ENCODE results near the gene KLHL3.

Gene KLHL3

GRCh38 chr5:137641148-137641547 is 94.7 kb downstream of the KLHL3 start:
- H3K4me1 ChIP-seq: no peaks in the 10 kb centered on the region
- no peaks in the 10 kb centered on the region for H3K9me3 ChIP-seq
- in situ Hi-C loops (cut with MboI; ENCODE audit: low sequenced_read_pairs): loop anchor here (25.0 kb wide), 1 partner anchor 421 kb away; no protein-coding TSS in a partner anchor
- H3K36me3 ChIP-seq (replicated peaks): no peaks in the 10 kb centered on the region
- H3K4me3 ChIP-seq: no peak overlapping the region
- H3K27me3 ChIP-seq (ENCODE audit: low read depth): no peaks in the 10 kb centered on the region
- no peak for DNase-seq (ENCODE audit: low spot score in 2 of 2)

GRCh38 chr5:137639645-137640044 is 96.2 kb downstream of the KLHL3 start:
- in situ Hi-C loops (cut with MboI; ENCODE audit: low sequenced_read_pairs): loop anchor here (25.0 kb wide), 1 partner anchor 423 kb away; no protein-coding TSS in a partner anchor
- no peak for DNase-seq (ENCODE audit: low spot score in 2 of 2)
- Histone ChIP-seq H3K4me1 (peaks cover 10% of the 10 kb centered on the region; the same call in 1 of the 2 replicates), H3K36me3 (replicated peaks) (no peaks in the 10 kb centered on the region), H3K27me3 (ENCODE audit: low read depth) (no peaks in the 10 kb centered on the region), H3K4me3 (no peak overlapping the region), H3K9me3 (no peaks in the 10 kb centered on the region)

DNA sequence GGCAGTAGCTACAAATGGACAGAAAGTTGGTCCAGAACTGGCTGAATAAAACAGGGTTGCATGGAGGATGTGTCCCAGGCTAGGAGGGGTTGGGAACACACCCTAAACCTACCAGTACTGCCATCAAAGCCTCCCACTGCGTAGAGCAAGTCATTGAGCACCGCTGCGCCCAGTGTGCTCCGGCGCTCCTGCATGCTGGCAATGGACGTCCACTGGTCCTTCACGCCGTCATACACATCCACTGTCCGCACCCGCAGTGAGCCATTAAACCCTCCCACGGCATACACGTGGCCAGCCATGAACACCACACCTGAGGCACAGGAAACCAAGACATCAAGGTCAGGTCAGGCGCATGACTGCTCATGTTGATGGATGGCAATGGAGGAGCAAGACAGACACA is 97.0 kb downstream of the KLHL3 start:
- Histone ChIP-seq H3K4me3 (no peak overlapping the region), H3K9me3 (no peaks in the 10 kb centered on the region), H3K36me3 (replicated peaks) (no peaks in the 10 kb centered on the region), H3K27me3 (ENCODE audit: low read depth) (no peaks in the 10 kb centered on the region), H3K4me1 (peaks cover 10% of the 10 kb centered on the region; the same call in 1 of the 2 replicates)
- in situ Hi-C loops (cut with MboI; ENCODE audit: low sequenced_read_pairs): loop anchor here (25.0 kb wide), 1 partner anchor 423 kb away; no protein-coding TSS in a partner anchor
- no peak for DNase-seq (ENCODE audit: low spot score in 2 of 2)

- no peak for DNase-seq (ENCODE audit: low spot score in 2 of 2)
- no peaks in the 10 kb centered on the region for H3K36me3 ChIP-seq (replicated peaks)
- H3K4me3 ChIP-seq: no peak overlapping the region
- H3K9me3 ChIP-seq: no peaks in the 10 kb centered on the region
- peaks cover 10% of the 10 kb centered on the region; the same call in 1 of the 2 replicates for H3K4me1 ChIP-seq
- in situ Hi-C loops (cut with MboI; ENCODE audit: low sequenced_read_pairs): loop anchor here (25.0 kb wide), 1 partner anchor 425 kb away; no protein-coding TSS in a partner anchor
- no peaks in the 10 kb centered on the region for H3K27me3 ChIP-seq (ENCODE audit: low read depth)
These were observed 98.8 kb downstream of the KLHL3 start for GRCh38 chr5:137636830-137637714.

DNA sequence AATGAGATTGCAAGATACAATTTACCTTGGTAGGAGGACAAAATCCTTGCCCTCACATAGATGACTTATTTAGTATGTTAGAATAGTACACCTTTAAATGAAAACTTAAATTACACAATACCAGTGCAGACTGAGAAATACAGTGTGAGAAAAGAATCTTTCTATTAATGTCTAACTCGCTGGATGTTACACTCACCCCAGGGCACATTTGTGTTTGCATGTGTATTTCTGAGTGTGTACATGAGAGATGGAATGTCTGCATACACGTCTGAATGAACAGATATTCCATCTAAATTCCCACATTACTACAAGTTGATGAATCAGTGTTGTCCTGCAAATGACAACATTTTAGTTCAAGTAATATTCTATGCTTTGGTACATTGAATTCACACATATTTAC is 99.8 kb downstream of the KLHL3 start:
- in situ Hi-C loops (cut with MboI; ENCODE audit: low sequenced_read_pairs): loop anchor here (25.0 kb wide), 1 partner anchor 426 kb away; no protein-coding TSS in a partner anchor

GRCh38 chr5:137635521-137635921 is 100.4 kb downstream of the KLHL3 start:
- H3K27me3 ChIP-seq (ENCODE audit: low read depth): no peaks in the 10 kb centered on the region
- H3K9me3 ChIP-seq: no peaks in the 10 kb centered on the region
- in situ Hi-C loops (cut with MboI; ENCODE audit: low sequenced_read_pairs): loop anchor here (25.0 kb wide), 1 partner anchor 427 kb away; no protein-coding TSS in a partner anchor
- H3K4me1 ChIP-seq: peaks cover 10% of the 10 kb centered on the region; the same call in 1 of the 2 replicates
- DNase-seq (ENCODE audit: low spot score in 2 of 2): peak in 1 of 2 experiments; percentile 20
- no peak overlapping the region for H3K4me3 ChIP-seq
- no peaks in the 10 kb centered on the region for H3K36me3 ChIP-seq (replicated peaks)

More for the DNA sequence above, 99.8 kb downstream of the KLHL3 start:
- Histone ChIP-seq H3K36me3 (replicated peaks) (no peaks in the 10 kb centered on the region), H3K4me3 (no peak overlapping the region), H3K27me3 (ENCODE audit: low read depth) (no peaks in the 10 kb centered on the region), H3K9me3 (no peaks in the 10 kb centered on the region), H3K4me1 (peaks cover 10% of the 10 kb centered on the region; the same call in 1 of the 2 replicates)
- DNase-seq (ENCODE audit: low spot score in 2 of 2): no peak

DNA sequence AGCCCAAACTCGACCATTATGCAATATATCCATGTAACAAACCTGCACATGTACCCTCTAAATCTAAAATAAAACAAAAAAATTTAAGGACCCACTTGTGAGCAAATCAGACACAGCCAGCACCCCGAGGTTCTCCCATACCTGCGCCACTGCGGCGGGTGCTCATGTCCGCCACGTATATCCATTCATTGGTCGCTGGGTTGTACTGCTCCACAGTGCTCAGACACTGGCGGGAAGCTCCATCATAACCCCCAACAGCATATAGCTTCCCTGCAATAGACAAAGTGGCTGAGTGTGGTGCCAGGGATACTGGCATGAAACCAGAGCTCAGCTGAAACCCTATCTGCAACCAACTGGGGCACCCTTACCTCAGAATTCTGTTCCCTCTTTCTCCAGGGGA is 102.0 kb downstream of the KLHL3 start:
- H3K4me1 ChIP-seq: peaks cover 10% of the 10 kb centered on the region; the same call in 1 of the 2 replicates
- no peaks in the 10 kb centered on the region for H3K9me3 ChIP-seq
- no peak for DNase-seq (ENCODE audit: low spot score in 2 of 2)
- no peaks in the 10 kb centered on the region for H3K36me3 ChIP-seq (replicated peaks)
- in situ Hi-C loops (cut with MboI; ENCODE audit: low sequenced_read_pairs): loop anchor here (25.0 kb wide), 1 partner anchor 428 kb away; no protein-coding TSS in a partner anchor
- H3K27me3 ChIP-seq (ENCODE audit: low read depth): no peaks in the 10 kb centered on the region
- no peak overlapping the region for H3K4me3 ChIP-seq

- no peak for DNase-seq (ENCODE audit: low spot score in 2 of 2)
- H3K4me1 ChIP-seq: peaks cover 10% of the 10 kb centered on the region; the same call in 1 of the 2 replicates
- H3K9me3 ChIP-seq: no peaks in the 10 kb centered on the region
- H3K4me3 ChIP-seq: no peak overlapping the region
- in situ Hi-C loops (cut with MboI; ENCODE audit: low sequenced_read_pairs): loop anchor here (25.0 kb wide), 1 partner anchor 430 kb away; no protein-coding TSS in a partner anchor
- H3K36me3 ChIP-seq (replicated peaks): no peaks in the 10 kb centered on the region
- H3K27me3 ChIP-seq (ENCODE audit: low read depth): no peaks in the 10 kb centered on the region
These were observed 103.2 kb downstream of the KLHL3 start for GRCh38 chr5:137632716-137633115.

DNA sequence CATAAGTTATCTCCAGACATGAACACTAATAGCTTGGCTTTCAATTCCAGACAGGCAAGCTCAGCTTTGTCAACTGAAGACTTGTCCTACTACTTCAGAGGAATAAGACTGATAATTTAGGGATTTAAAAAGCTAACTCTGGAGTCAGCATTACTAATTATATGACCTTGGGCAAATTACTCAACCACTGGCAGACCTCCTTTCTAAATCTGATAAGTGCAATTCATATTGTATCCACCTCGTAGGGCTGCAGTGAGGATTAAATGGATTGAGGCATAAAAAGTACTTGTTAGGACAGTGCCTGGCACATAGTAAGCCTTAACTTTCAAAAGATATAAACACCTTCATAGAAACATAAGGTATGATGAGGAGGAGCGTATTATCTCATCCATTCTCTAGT is 104.4 kb downstream of the KLHL3 start:
- peaks cover 10% of the 10 kb centered on the region; the same call in 1 of the 2 replicates for H3K4me1 ChIP-seq
- in situ Hi-C loops (cut with MboI; ENCODE audit: low sequenced_read_pairs): loop anchor here (25.0 kb wide), 1 partner anchor 431 kb away; no protein-coding TSS in a partner anchor

GRCh38 chr5:137630972-137631370 is 104.9 kb downstream of the KLHL3 start:
- H3K36me3 ChIP-seq (replicated peaks): no peaks in the 10 kb centered on the region
- no peak overlapping the region for H3K4me3 ChIP-seq
- no peaks in the 10 kb centered on the region for H3K9me3 ChIP-seq
- H3K4me1 ChIP-seq: peaks cover 9% of the 10 kb centered on the region; the same call in 1 of the 2 replicates
- in situ Hi-C loops (cut with MboI; ENCODE audit: low sequenced_read_pairs): loop anchor here (25.0 kb wide), 1 partner anchor 431 kb away; no protein-coding TSS in a partner anchor
- no peak for DNase-seq (ENCODE audit: low spot score in 2 of 2)
- H3K27me3 ChIP-seq (ENCODE audit: low read depth): no peaks in the 10 kb centered on the region

More for the DNA sequence above, 104.4 kb downstream of the KLHL3 start:
- Histone ChIP-seq H3K27me3 (ENCODE audit: low read depth) (no peaks in the 10 kb centered on the region), H3K9me3 (no peaks in the 10 kb centered on the region), H3K4me3 (no peak overlapping the region), H3K36me3 (replicated peaks) (no peaks in the 10 kb centered on the region)
- no peak for DNase-seq (ENCODE audit: low spot score in 2 of 2)

DNA sequence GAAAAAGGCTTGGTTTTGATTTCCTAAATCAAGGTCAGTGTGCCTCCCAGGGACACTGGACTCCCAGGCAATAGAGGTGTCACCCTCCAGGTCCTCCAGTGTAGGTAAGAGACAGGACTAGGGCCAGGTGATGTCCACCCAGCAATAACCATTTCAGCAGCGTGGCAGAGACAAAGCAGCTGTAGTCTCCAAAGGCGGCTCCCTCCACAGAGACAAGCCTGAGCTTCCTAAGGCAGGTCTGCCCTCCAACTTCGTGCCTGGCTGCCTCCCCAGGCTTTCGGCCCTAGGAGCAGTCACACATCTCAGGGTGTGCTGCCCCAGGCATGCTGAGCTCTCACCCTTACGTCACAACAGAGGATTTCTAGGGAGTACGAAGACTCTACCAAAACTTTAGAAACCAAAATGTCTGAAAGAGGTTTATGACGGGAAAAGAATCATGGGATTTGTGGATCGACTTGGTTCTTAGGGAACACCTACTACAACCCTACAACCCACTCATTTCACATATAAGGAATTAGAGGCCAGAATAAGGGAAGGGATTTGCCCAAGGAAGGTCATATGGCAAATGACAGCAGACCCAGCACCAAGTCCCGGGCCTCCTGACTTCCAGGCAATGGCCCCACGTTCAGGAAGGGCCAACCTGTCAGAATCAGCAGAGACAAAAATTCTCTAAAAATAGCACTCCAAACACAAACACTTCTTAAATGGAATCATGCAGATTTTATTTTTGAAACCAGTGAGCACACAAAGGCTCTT is 105.5 kb downstream of the KLHL3 start:
- DNase-seq (ENCODE audit: low spot score in 2 of 2): no peak
- H3K9me3 ChIP-seq: no peaks in the 10 kb centered on the region
- in situ Hi-C loops (cut with MboI; ENCODE audit: low sequenced_read_pairs): loop anchor here (25.0 kb wide), 1 partner anchor 432 kb away; no protein-coding TSS in a partner anchor
- H3K4me1 ChIP-seq: peaks cover 3% of the 10 kb centered on the region; the same call in 1 of the 2 replicates
- H3K4me3 ChIP-seq: no peak overlapping the region
- no peaks in the 10 kb centered on the region for H3K27me3 ChIP-seq (ENCODE audit: low read depth)
- H3K36me3 ChIP-seq (replicated peaks): no peaks in the 10 kb centered on the region

DNA sequence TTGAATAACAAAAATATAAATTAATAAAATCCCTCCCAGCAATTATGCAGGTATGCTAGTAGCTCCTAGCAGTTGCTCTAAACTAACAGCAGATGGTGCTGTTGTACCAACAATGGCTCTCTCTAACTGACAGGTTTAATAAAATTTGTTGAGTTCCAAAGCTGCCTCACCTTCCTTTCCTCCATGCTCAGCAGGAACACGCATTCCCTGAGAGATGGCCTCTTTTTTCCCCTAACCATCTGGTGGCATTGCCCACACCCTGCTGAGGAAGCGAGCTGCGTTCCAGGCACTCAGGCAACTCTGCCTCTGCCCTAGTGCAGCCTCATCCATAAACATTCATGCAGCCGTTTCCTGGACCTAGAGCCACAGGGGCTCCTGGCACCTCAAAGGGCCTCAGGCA is 106.2 kb downstream of the KLHL3 start:
- DNase-seq (ENCODE audit: low spot score in 2 of 2): peak; percentile 32 to 63
- H3K4me1 ChIP-seq: no peaks in the 10 kb centered on the region
- in situ Hi-C loops (cut with MboI; ENCODE audit: low sequenced_read_pairs): loop anchor here (25.0 kb wide), 1 partner anchor 433 kb away; no protein-coding TSS in a partner anchor
- no peaks in the 10 kb centered on the region for H3K9me3 ChIP-seq
- H3K36me3 ChIP-seq (replicated peaks): no peaks in the 10 kb centered on the region
- no peaks in the 10 kb centered on the region for H3K27me3 ChIP-seq (ENCODE audit: low read depth)
- H3K4me3 ChIP-seq: no peak overlapping the region

GRCh38 chr5:137627706-137628105 is 108.2 kb downstream of the KLHL3 start:
- no peaks in the 10 kb centered on the region for H3K9me3 ChIP-seq
- no peak for DNase-seq (ENCODE audit: low spot score in 2 of 2)
- in situ Hi-C loops (cut with MboI; ENCODE audit: low sequenced_read_pairs): loop anchor here (25.0 kb wide), 1 partner anchor 435 kb away; no protein-coding TSS in a partner anchor
- no peak overlapping the region for H3K4me3 ChIP-seq
- H3K36me3 ChIP-seq (replicated peaks): no peaks in the 10 kb centered on the region
- no peaks in the 10 kb centered on the region for H3K27me3 ChIP-seq (ENCODE audit: low read depth)
- H3K4me1 ChIP-seq: peaks cover 5% of the 10 kb centered on the region; the same call in 1 of the 2 replicates
